Fibroblast of the aortic adventitia (primary cell): ENCODE measurements around the gene MSLN. TPM values are rescaled to one million over a fixed set of nuclear protein-coding genes. Genes with fewer than 3 reads are reported as not detected.

Experiments
- DNase-seq: peaks from one replicate; pipeline ENCODE4 v3.0.0-alpha.2; 2010; ENCODE audit warnings: low read depth
- H3K4me3 ChIP-seq: 2 replicates; pipeline ENCODE4 v1.5.1; 2011; ENCODE audit warnings: low read depth, mild to moderate bottlenecking, control low read depth, low read length, moderate library complexity
- total RNA-seq: library from RNA; depleted of rRNA; stranded (reverse); fragments of >200 nt; gene quantifications from 2 replicates; pipeline ENCODE4 v1.2.3, GENCODE V29; 2012; ENCODE audit warnings: low replicate concordance
- TF ChIP-seq, protein P1 (sequence below): IDR thresholded peaks from 2 replicates; pipeline ENCODE4 v1.5.1; 2011; ENCODE audit warnings: mild to moderate bottlenecking, low read length, control low read depth, inconsistent platforms; ENCODE audit not compliant: insufficient read depth

MSLN gene
- total RNA-seq, 1 donor: not detected

- no peak for DNase-seq
- TF ChIP-seq, protein P1, sequence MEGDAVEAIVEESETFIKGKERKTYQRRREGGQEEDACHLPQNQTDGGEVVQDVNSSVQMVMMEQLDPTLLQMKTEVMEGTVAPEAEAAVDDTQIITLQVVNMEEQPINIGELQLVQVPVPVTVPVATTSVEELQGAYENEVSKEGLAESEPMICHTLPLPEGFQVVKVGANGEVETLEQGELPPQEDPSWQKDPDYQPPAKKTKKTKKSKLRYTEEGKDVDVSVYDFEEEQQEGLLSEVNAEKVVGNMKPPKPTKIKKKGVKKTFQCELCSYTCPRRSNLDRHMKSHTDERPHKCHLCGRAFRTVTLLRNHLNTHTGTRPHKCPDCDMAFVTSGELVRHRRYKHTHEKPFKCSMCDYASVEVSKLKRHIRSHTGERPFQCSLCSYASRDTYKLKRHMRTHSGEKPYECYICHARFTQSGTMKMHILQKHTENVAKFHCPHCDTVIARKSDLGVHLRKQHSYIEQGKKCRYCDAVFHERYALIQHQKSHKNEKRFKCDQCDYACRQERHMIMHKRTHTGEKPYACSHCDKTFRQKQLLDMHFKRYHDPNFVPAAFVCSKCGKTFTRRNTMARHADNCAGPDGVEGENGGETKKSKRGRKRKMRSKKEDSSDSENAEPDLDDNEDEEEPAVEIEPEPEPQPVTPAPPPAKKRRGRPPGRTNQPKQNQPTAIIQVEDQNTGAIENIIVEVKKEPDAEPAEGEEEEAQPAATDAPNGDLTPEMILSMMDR: peak; percentile 16
- no peak overlapping the region for H3K4me3 ChIP-seq
These were observed 14.8 kb upstream of the MSLN start for GRCh38 chr16:745739-746138.

- no peak for DNase-seq
- TF ChIP-seq, protein P1: no peak
- H3K4me3 ChIP-seq: no peak overlapping the region
These were observed 13.9 kb upstream of the MSLN start for GRCh38 chr16:746637-747036.

GRCh38 chr16:747978-748746 lies 12.4 kb upstream of the MSLN start:
- DNase-seq: no peak
- no peak overlapping the region for H3K4me3 ChIP-seq
- TF ChIP-seq, protein P1: no peak

- TF ChIP-seq, protein P1: no peak
- H3K4me3 ChIP-seq: no peak overlapping the region
- DNase-seq: peak; percentile 89
These were observed 11.5 kb upstream of the MSLN start for GRCh38 chr16:749010-749409.

- no peak for DNase-seq
- H3K4me3 ChIP-seq: no peak overlapping the region
- TF ChIP-seq, protein P1: no peak
These were observed 10.0 kb upstream of the MSLN start for GRCh38 chr16:750485-750884.

GRCh38 chr16:751152-752006 lies 9.2 kb upstream of the MSLN start:
- no peak overlapping the region for H3K4me3 ChIP-seq
- no peak for DNase-seq
- TF ChIP-seq, protein P1: no peak
